Stimulated activated effector memory CD8-positive, alpha-beta T cell treated with anti-CD3 and anti-CD28 coated beads, Interleukin-12 subunit alpha, Interleukin-12 subunit beta, amount 100 ng/mL, for 72 hours (primary cell): ENCODE measurements around the gene PLXNC1.

ENCODE experiments used
- ATAC-seq: fragments of 150-1000 bp; cut with Tn5 transposase; 2 replicates; pipeline ENCODE4 v1.10.0; 2021
- DNase-seq, 2 donors: peaks; one replicate each; pipeline ENCODE4 v3.0.0; 2021 to 2022; ENCODE audit warnings: low spot score in 2 of 2
- H3K27ac Mint-ChIP-seq: one replicate; pipeline ENCODE4 v1.8.0; 2022; ENCODE audit warnings: mild to moderate bottlenecking, mixed read lengths
- H3K36me3 Mint-ChIP-seq: one replicate; pipeline ENCODE4 v1.8.0; 2022; ENCODE audit warnings: mild to moderate bottlenecking, mixed read lengths
- H3K4me1 Mint-ChIP-seq: one replicate; pipeline ENCODE4 v1.8.0; 2022; ENCODE audit warnings: mixed read lengths
- H3K4me3 Mint-ChIP-seq: one replicate; pipeline ENCODE4 v1.8.0; 2022; ENCODE audit warnings: mild to moderate bottlenecking, mixed read lengths
- H3K9me3 Mint-ChIP-seq: one replicate; pipeline ENCODE4 v1.8.0; 2022; ENCODE audit warnings: mixed read lengths

PLXNC1 gene

GRCh38 chr12:94261786-94262185 lies 113.4 kb downstream of the PLXNC1 start:
- Mint-ChIP-seq H3K4me1 (peaks cover 28% of the 10 kb centered on the region), H3K4me3 (peak overlapping the region; percentile 82), H3K9me3 (no peaks in the 10 kb centered on the region), H3K36me3 (peaks cover 50% of the 10 kb centered on the region), H3K27ac (peak overlapping the region; percentile 94)
- DNase-seq: no peak
- no peak for ATAC-seq

GRCh38 chr12:94262228-94263010 lies 114.0 kb downstream of the PLXNC1 start:
- H3K36me3 Mint-ChIP-seq: peaks cover 55% of the 10 kb centered on the region
- peak overlapping the region; percentile 82 for H3K4me3 Mint-ChIP-seq
- H3K27ac Mint-ChIP-seq: peak overlapping the region; percentile 94
- DNase-seq (peak; percentile 50 to 82), ATAC-seq (peak; percentile 85)
- no peaks in the 10 kb centered on the region for H3K9me3 Mint-ChIP-seq
- peaks cover 33% of the 10 kb centered on the region for H3K4me1 Mint-ChIP-seq

GRCh38 chr12:94263011-94263811 lies 114.8 kb downstream of the PLXNC1 start:
- peaks cover 55% of the 10 kb centered on the region for H3K36me3 Mint-ChIP-seq
- H3K4me1 Mint-ChIP-seq: peaks cover 41% of the 10 kb centered on the region

GRCh38 chr12:94263905-94264561 lies 115.7 kb downstream of the PLXNC1 start:
- H3K36me3 Mint-ChIP-seq: peaks cover 55% of the 10 kb centered on the region
- ATAC-seq (no peak), DNase-seq (no peak)
- H3K9me3 Mint-ChIP-seq: no peaks in the 10 kb centered on the region
- peak overlapping the region; percentile 82 for H3K4me3 Mint-ChIP-seq
- peak overlapping the region; percentile 94 for H3K27ac Mint-ChIP-seq
- peaks cover 50% of the 10 kb centered on the region for H3K4me1 Mint-ChIP-seq

More at GRCh38 chr12:94263011-94263811, 114.8 kb downstream of the PLXNC1 start:
- Mint-ChIP-seq H3K27ac (peak overlapping the region; percentile 94), H3K9me3 (no peaks in the 10 kb centered on the region), H3K4me3 (peak overlapping the region; percentile 82)
- peak; percentile 80 for ATAC-seq
- peak; percentile 34 to 72 for DNase-seq

- DNase-seq (no peak), ATAC-seq (no peak)
- H3K36me3 Mint-ChIP-seq: peaks cover 53% of the 10 kb centered on the region
- no peak overlapping the region for H3K4me3 Mint-ChIP-seq
- no peaks in the 10 kb centered on the region for H3K9me3 Mint-ChIP-seq
- peaks cover 58% of the 10 kb centered on the region for H3K4me1 Mint-ChIP-seq
- H3K27ac Mint-ChIP-seq: no peak overlapping the region
These were observed 116.5 kb downstream of the PLXNC1 start for GRCh38 chr12:94264736-94265485.

- Mint-ChIP-seq H3K36me3 (peaks cover 47% of the 10 kb centered on the region), H3K4me3 (no peak overlapping the region), H3K27ac (no peak overlapping the region), H3K9me3 (no peaks in the 10 kb centered on the region), H3K4me1 (peaks cover 59% of the 10 kb centered on the region)
- no peak for DNase-seq
- ATAC-seq: no peak
These were observed 117.2 kb downstream of the PLXNC1 start for GRCh38 chr12:94265539-94265938.

GRCh38 chr12:94265966-94266745 lies 117.8 kb downstream of the PLXNC1 start:
- peaks cover 40% of the 10 kb centered on the region for H3K36me3 Mint-ChIP-seq
- peaks cover 60% of the 10 kb centered on the region for H3K4me1 Mint-ChIP-seq
- no peak overlapping the region for H3K27ac Mint-ChIP-seq

GRCh38 chr12:94266796-94267536 lies 118.6 kb downstream of the PLXNC1 start:
- Mint-ChIP-seq H3K27ac (peak overlapping the region; percentile 17), H3K9me3 (no peaks in the 10 kb centered on the region), H3K4me3 (no peak overlapping the region), H3K4me1 (peaks cover 66% of the 10 kb centered on the region), H3K36me3 (peaks cover 38% of the 10 kb centered on the region)
- no peak for ATAC-seq
- no peak for DNase-seq

More at GRCh38 chr12:94265966-94266745, 117.8 kb downstream of the PLXNC1 start:
- no peak for ATAC-seq
- DNase-seq: no peak
- H3K4me3 Mint-ChIP-seq: no peak overlapping the region
- no peaks in the 10 kb centered on the region for H3K9me3 Mint-ChIP-seq

GRCh38 chr12:94267537-94267872 lies 119.1 kb downstream of the PLXNC1 start:
- no peak overlapping the region for H3K27ac Mint-ChIP-seq
- H3K4me3 Mint-ChIP-seq: no peak overlapping the region
- DNase-seq: no peak
- H3K4me1 Mint-ChIP-seq: peaks cover 66% of the 10 kb centered on the region
- ATAC-seq: no peak
- H3K9me3 Mint-ChIP-seq: no peaks in the 10 kb centered on the region
- peaks cover 34% of the 10 kb centered on the region for H3K36me3 Mint-ChIP-seq

- ATAC-seq (no peak), DNase-seq (no peak)
- H3K36me3 Mint-ChIP-seq: peaks cover 29% of the 10 kb centered on the region
- H3K4me3 Mint-ChIP-seq: no peak overlapping the region
- no peaks in the 10 kb centered on the region for H3K9me3 Mint-ChIP-seq
- no peak overlapping the region for H3K27ac Mint-ChIP-seq
- peaks cover 61% of the 10 kb centered on the region for H3K4me1 Mint-ChIP-seq
These were observed 119.6 kb downstream of the PLXNC1 start for GRCh38 chr12:94267921-94268471.

- peak overlapping the region; percentile 8 for H3K27ac Mint-ChIP-seq
- no peaks in the 10 kb centered on the region for H3K9me3 Mint-ChIP-seq
- H3K36me3 Mint-ChIP-seq: peaks cover 22% of the 10 kb centered on the region
- peak overlapping the region; percentile 19 for H3K4me3 Mint-ChIP-seq
- DNase-seq (no peak), ATAC-seq (peak; percentile 87)
- peaks cover 53% of the 10 kb centered on the region for H3K4me1 Mint-ChIP-seq
These were observed 121.1 kb downstream of the PLXNC1 start for GRCh38 chr12:94269316-94269999.

GRCh38 chr12:94271351-94271750 lies 123.0 kb downstream of the PLXNC1 start:
- no peak overlapping the region for H3K4me3 Mint-ChIP-seq
- H3K36me3 Mint-ChIP-seq: peaks cover 7% of the 10 kb centered on the region
- ATAC-seq (peak; percentile 47), DNase-seq (no peak)
- peaks cover 53% of the 10 kb centered on the region for H3K4me1 Mint-ChIP-seq
- H3K9me3 Mint-ChIP-seq: no peaks in the 10 kb centered on the region
- H3K27ac Mint-ChIP-seq: no peak overlapping the region

- DNase-seq (no peak), ATAC-seq (no peak)
- no peaks in the 10 kb centered on the region for H3K9me3 Mint-ChIP-seq
- no peak overlapping the region for H3K4me3 Mint-ChIP-seq
- H3K27ac Mint-ChIP-seq: peak overlapping the region; percentile 41
- H3K4me1 Mint-ChIP-seq: peaks cover 47% of the 10 kb centered on the region
- peaks cover under 1% of the 10 kb centered on the region for H3K36me3 Mint-ChIP-seq
These were observed 123.9 kb downstream of the PLXNC1 start for GRCh38 chr12:94272280-94272679.
